GM21717 (cell line): ENCODE results near the gene CCDC34.

Source experiments
- ATAC-seq: cut with Tn5 transposase; IDR thresholded peaks from one replicate; pipeline ENCODE4 v1.9.1; 2021; ENCODE audit warnings: mild to moderate bottlenecking, moderate library complexity; ENCODE audit not compliant: unreplicated experiment

CCDC34 gene

GRCh38 chr11:27362749-27363575 is at the start of gene CCDC34:
CCDC34 (minus strand) TSS chr11:27363215; CDS start chr11:27363194, 21 bp downstream.
- peak; percentile 100 for ATAC-seq

- ATAC-seq = no peak
Measured at GRCh38 chr11:27412192-27412691, 49.2 kb upstream of the CCDC34 start.

- no peak for ATAC-seq
Measured at GRCh38 chr11:27411328-27411727, 48.3 kb upstream of the CCDC34 start.

- ATAC-seq = no peak
Measured at GRCh38 chr11:27410272-27410671, 47.3 kb upstream of the CCDC34 start.

- ATAC-seq = no peak
Measured at GRCh38 chr11:27409742-27410141, 46.7 kb upstream of the CCDC34 start.

GRCh38 chr11:27409049-27409448 is 46.0 kb upstream of the CCDC34 start:
- no peak for ATAC-seq

- ATAC-seq = no peak
Measured at GRCh38 chr11:27408246-27408800, 45.3 kb upstream of the CCDC34 start.

GRCh38 chr11:27406498-27407354 is 43.7 kb upstream of the CCDC34 start:
- no peak for ATAC-seq

GRCh38 chr11:27405134-27405533 is 42.1 kb upstream of the CCDC34 start:
- ATAC-seq = no peak

GRCh38 chr11:27404427-27404826 is 41.4 kb upstream of the CCDC34 start:
- no peak for ATAC-seq

- ATAC-seq = no peak
Measured at GRCh38 chr11:27403195-27403594, 40.2 kb upstream of the CCDC34 start.

GRCh38 chr11:27402450-27402849 is 39.4 kb upstream of the CCDC34 start:
- no peak for ATAC-seq

- ATAC-seq = no peak
Measured at GRCh38 chr11:27401833-27402316, 38.9 kb upstream of the CCDC34 start.

GRCh38 chr11:27401280-27401832 is 38.3 kb upstream of the CCDC34 start:
- no peak for ATAC-seq

- ATAC-seq = no peak
Measured at GRCh38 chr11:27398400-27398770, 35.4 kb upstream of the CCDC34 start.

GRCh38 chr11:27397624-27398399 is 34.8 kb upstream of the CCDC34 start:
- no peak for ATAC-seq

- no peak for ATAC-seq
Measured at GRCh38 chr11:27396259-27396839, 33.3 kb upstream of the CCDC34 start.

- ATAC-seq = no peak
Measured at GRCh38 chr11:27395556-27396258, 32.7 kb upstream of the CCDC34 start.

GRCh38 chr11:27394781-27395228 is 31.8 kb upstream of the CCDC34 start:
- no peak for ATAC-seq
